Measurements from ENCODE around the gene KLF2. TPM values are rescaled to one million over a fixed set of nuclear protein-coding genes. Genes with fewer than 3 reads are reported as not detected.

KLF2 gene
- polyA plus RNA-seq, 4 donors: 19.5 to 32.0 (median 29.0) TPM

GRCh38 chr19:16374436-16374835 is 49.8 kb downstream of the KLF2 start:
- DNase-seq (ENCODE audit: low read depth in 4 of 4, low spot score in 2 of 4): no peak

- DNase-seq (ENCODE audit: low read depth in 4 of 4, low spot score in 2 of 4): no peak
Observed at GRCh38 chr19:16375157-16375935, 50.7 kb downstream of the KLF2 start.

GRCh38 chr19:16375936-16376185 is 51.2 kb downstream of the KLF2 start:
- DNase-seq (ENCODE audit: low read depth in 4 of 4, low spot score in 2 of 4): no peak

GRCh38 chr19:16376241-16376640 is 51.6 kb downstream of the KLF2 start:
- DNase-seq (ENCODE audit: low read depth in 4 of 4, low spot score in 2 of 4): no peak

- no peak for DNase-seq (ENCODE audit: low read depth in 4 of 4, low spot score in 2 of 4)
Observed at GRCh38 chr19:16376649-16377048, 52.0 kb downstream of the KLF2 start.

- DNase-seq (ENCODE audit: low read depth in 4 of 4, low spot score in 2 of 4): no peak
Observed at GRCh38 chr19:16377521-16377920, 52.9 kb downstream of the KLF2 start.

Other genes starting within 250 kb of the KLF2 start
- 100 to 1,000 TPM; 492 to 552 (median 526) TPM for gene TPM4, start 248.3 kb upstream of the KLF2 start, polyA plus RNA-seq (ENCODE audit: insufficient read length in 4 of 4)
- gene RAB8A, start 212.9 kb upstream of the KLF2 start, polyA plus RNA-seq (ENCODE audit: insufficient read length in 4 of 4): 10 to 100 TPM; 65.5 to 97.2 (median 80.1) TPM
- 1 to 10 TPM in 1 of 4 donors, under 1 TPM in 3; 0.32 to 1.1 (median 0.76) TPM for gene HSH2D, start 181.1 kb upstream of the KLF2 start, polyA plus RNA-seq (ENCODE audit: insufficient read length in 4 of 4)
- not detected for gene CIB3, start 151.3 kb upstream of the KLF2 start, polyA plus RNA-seq (ENCODE audit: insufficient read length in 4 of 4)
- 100 to 1,000 TPM; 102 to 129 (median 124) TPM for gene FAM32A, start 139.4 kb upstream of the KLF2 start, polyA plus RNA-seq (ENCODE audit: insufficient read length in 4 of 4)
- 10 to 100 TPM; 56.4 to 69.1 (median 62.5) TPM for gene AP1M1, start 126.9 kb upstream of the KLF2 start, polyA plus RNA-seq (ENCODE audit: insufficient read length in 4 of 4)
- 10 to 100 TPM; 26.8 to 37.1 (median 32.2) TPM for gene EPS15L1, start 147.1 kb downstream of the KLF2 start, polyA plus RNA-seq (ENCODE audit: insufficient read length in 4 of 4)
- under 1 TPM in 1 of 4 donors, not detected in 3; 0.14 TPM for gene CALR3, start 171.3 kb downstream of the KLF2 start, polyA plus RNA-seq (ENCODE audit: insufficient read length in 4 of 4)
- gene C19orf44, start 171.6 kb downstream of the KLF2 start, polyA plus RNA-seq (ENCODE audit: insufficient read length in 4 of 4): 10 to 100 TPM; 13.8 to 18.9 (median 16.5) TPM
- 10 to 100 TPM; 26.6 to 56.5 (median 48.8) TPM for gene CHERP, start 217.6 kb downstream of the KLF2 start, polyA plus RNA-seq (ENCODE audit: insufficient read length in 4 of 4)
- 10 to 100 TPM; 38.3 to 47.3 (median 43.0) TPM for gene SLC35E1, start 247.6 kb downstream of the KLF2 start, polyA plus RNA-seq (ENCODE audit: insufficient read length in 4 of 4)

All from left renal cortex interstitium (tissue), 4 donors.